Mesendoderm (in vitro differentiated cells): ENCODE data around the gene ITGB1BP1.

Experiments used
- DNase-seq: peaks from one replicate; pipeline ENCODE4 v3.0.0; 2013
- H2AK5ac ChIP-seq: 2 replicates; pipeline ENCODE4 v1.6.1; 2013; ENCODE audit warnings: low read length, inconsistent platforms
- H2BK120ac ChIP-seq: 2 replicates; pipeline ENCODE4 v1.6.1; 2013; ENCODE audit warnings: low read depth, mild to moderate bottlenecking, low read length, moderate library complexity, mixed read lengths
- H2BK15ac ChIP-seq: replicated peaks from 2 replicates; pipeline ENCODE4 v1.6.1; 2013; ENCODE audit warnings: low read depth, mild to moderate bottlenecking, moderate library complexity
- H2BK5ac ChIP-seq: 2 replicates; pipeline ENCODE4 v1.6.1; 2013; ENCODE audit warnings: low read length, inconsistent platforms
- H3K18ac ChIP-seq: 2 replicates; pipeline ENCODE4 v1.6.1; 2013; ENCODE audit warnings: mild to moderate bottlenecking, low read length, mixed read lengths
- H3K23ac ChIP-seq: one replicate; pipeline ENCODE4 v1.6.1; 2013; ENCODE audit warnings: low read length
- H3K27ac ChIP-seq: 2 replicates; pipeline ENCODE4 v1.5.1; 2013; ENCODE audit warnings: low read depth, mild to moderate bottlenecking, inconsistent platforms, low read length, moderate library complexity
- H3K27me3 ChIP-seq: 2 replicates; pipeline ENCODE4 v1.6.1; 2013; ENCODE audit warnings: low read length, control low read depth, mild to moderate bottlenecking, inconsistent platforms; ENCODE audit not compliant: insufficient read depth, poor library complexity
- H3K36me3 ChIP-seq: 2 replicates; pipeline ENCODE4 v1.6.1; 2013; ENCODE audit warnings: low read length, inconsistent platforms; ENCODE audit not compliant: control insufficient read depth, insufficient read depth
- H3K4ac ChIP-seq: one replicate; pipeline ENCODE4 v1.6.1; 2013; ENCODE audit warnings: low read depth, mild to moderate bottlenecking, low read length, moderate library complexity
- H3K4me1 ChIP-seq: 2 replicates; pipeline ENCODE4 v1.6.1; 2013; ENCODE audit warnings: low read depth, low read length, inconsistent platforms; ENCODE audit not compliant: control insufficient read depth
- H3K4me2 ChIP-seq: 2 replicates; pipeline ENCODE4 v1.6.1; 2013; ENCODE audit warnings: low read length
- H3K4me3 ChIP-seq: 2 replicates; pipeline ENCODE4 v1.5.1; 2013; ENCODE audit warnings: mild to moderate bottlenecking, low read length
- H3K56ac ChIP-seq: one replicate; pipeline ENCODE4 v1.6.1; 2013; ENCODE audit warnings: low read length
- H3K79me1 ChIP-seq: 2 replicates; pipeline ENCODE4 v1.6.1; 2013; ENCODE audit warnings: low read length, inconsistent platforms
- H3K79me2 ChIP-seq: 2 replicates; pipeline ENCODE4 v1.6.1; 2013; ENCODE audit warnings: mild to moderate bottlenecking, low read length; ENCODE audit not compliant: control insufficient read depth, insufficient read depth
- H3K9ac ChIP-seq: 2 replicates; pipeline ENCODE4 v1.6.1; 2013; ENCODE audit warnings: low read length, inconsistent platforms
- H4K5ac ChIP-seq: one replicate; pipeline ENCODE4 v1.6.1; 2013; ENCODE audit warnings: low read length
- H4K8ac ChIP-seq: one replicate; pipeline ENCODE4 v1.6.1; 2013; ENCODE audit warnings: low read depth, mild to moderate bottlenecking, control low read depth, low read length, moderate library complexity
- WGBS: extraction: QIAGEN DNeasy Blood & Tissue Kit; methylation state at CpG from one replicate; pipeline ENCODE4 v1.1.7; 2013; ENCODE audit warnings: low lambda C conversion rate, missing lambda C conversion rate; ENCODE audit not compliant: insufficient coverage; ENCODE audit errors: extremely low coverage; 5-methylcytosine and 5-hydroxymethylcytosine counted together

Gene ITGB1BP1

GRCh38 chr2:9407363-9407811 is 15.9 kb downstream of the ITGB1BP1 start:
- H3K27ac ChIP-seq = no peak overlapping the region

GRCh38 chr2:9406529-9407362 is 16.6 kb downstream of the ITGB1BP1 start:
- Histone ChIP-seq H3K79me1 (no peaks in the 10 kb centered on the region), H3K4ac (no peak overlapping the region), H3K4me3 (no peak overlapping the region), H3K4me2 (no peak overlapping the region), H2BK5ac (no peak overlapping the region), H4K5ac (no peak overlapping the region), H3K18ac (no peak overlapping the region), H3K4me1 (no peaks in the 10 kb centered on the region), H3K9ac (no peak overlapping the region), H2BK15ac (no peak overlapping the region), H2AK5ac (no peak overlapping the region), H3K23ac (no peak overlapping the region), H2BK120ac (no peak overlapping the region), H3K79me2 (no peaks in the 10 kb centered on the region), H4K8ac (no peak overlapping the region), H3K36me3 (no peaks in the 10 kb centered on the region), H3K56ac (no peak overlapping the region), H3K27ac (no peak overlapping the region), H3K27me3 (no peaks in the 10 kb centered on the region)
- no CpG with 5 or more reads among the region's 13 CpGs for WGBS
- DNase-seq = no peak

More at GRCh38 chr2:9407363-9407811, 15.9 kb downstream of the ITGB1BP1 start:
- Histone ChIP-seq H3K18ac (no peak overlapping the region), H3K4ac (no peak overlapping the region), H3K36me3 (no peaks in the 10 kb centered on the region), H3K9ac (no peak overlapping the region), H3K4me2 (no peak overlapping the region), H2BK5ac (no peak overlapping the region), H3K23ac (no peak overlapping the region), H4K8ac (no peak overlapping the region), H4K5ac (no peak overlapping the region), H3K79me1 (no peaks in the 10 kb centered on the region), H3K4me1 (no peaks in the 10 kb centered on the region), H2AK5ac (no peak overlapping the region), H3K56ac (no peak overlapping the region), H3K4me3 (no peak overlapping the region), H2BK120ac (no peak overlapping the region), H3K27me3 (no peaks in the 10 kb centered on the region), H2BK15ac (no peak overlapping the region), H3K79me2 (no peaks in the 10 kb centered on the region)
- no CpG with 5 or more reads among the region's 8 CpGs for WGBS
- no peak for DNase-seq

GRCh38 chr2:9405636-9406035 is 17.7 kb downstream of the ITGB1BP1 start:
- H3K4ac ChIP-seq = no peak overlapping the region
- no peaks in the 10 kb centered on the region for H3K27me3 ChIP-seq
- H2BK15ac ChIP-seq = no peak overlapping the region
- no peak overlapping the region for H2BK120ac ChIP-seq
- DNase-seq = no peak
- no peak overlapping the region for H3K23ac ChIP-seq
- no peak overlapping the region for H3K18ac ChIP-seq
- H2BK5ac ChIP-seq = no peak overlapping the region
- H4K8ac ChIP-seq = no peak overlapping the region
- H3K27ac ChIP-seq = no peak overlapping the region
- no peaks in the 10 kb centered on the region for H3K79me2 ChIP-seq
- H3K4me2 ChIP-seq = no peak overlapping the region
- no peaks in the 10 kb centered on the region for H3K79me1 ChIP-seq
- H3K4me3 ChIP-seq = no peak overlapping the region
- H3K9ac ChIP-seq = no peak overlapping the region
- no peaks in the 10 kb centered on the region for H3K36me3 ChIP-seq
- no peak overlapping the region for H4K5ac ChIP-seq
- no peak overlapping the region for H3K56ac ChIP-seq
- no CpG with 5 or more reads among the region's 2 CpGs for WGBS
- H2AK5ac ChIP-seq = no peak overlapping the region
- H3K4me1 ChIP-seq = no peaks in the 10 kb centered on the region

GRCh38 chr2:9404451-9404850 is 18.9 kb downstream of the ITGB1BP1 start:
- Histone ChIP-seq H3K9ac (no peak overlapping the region), H3K27ac (no peak overlapping the region), H3K4me3 (no peak overlapping the region), H3K27me3 (no peaks in the 10 kb centered on the region), H2BK120ac (no peak overlapping the region), H3K56ac (no peak overlapping the region), H3K79me2 (no peaks in the 10 kb centered on the region), H2BK15ac (no peak overlapping the region), H3K79me1 (no peaks in the 10 kb centered on the region), H3K4me1 (no peaks in the 10 kb centered on the region), H3K36me3 (no peaks in the 10 kb centered on the region), H2BK5ac (no peak overlapping the region), H3K18ac (no peak overlapping the region), H3K23ac (no peak overlapping the region), H3K4ac (no peak overlapping the region), H4K8ac (no peak overlapping the region), H4K5ac (no peak overlapping the region), H3K4me2 (no peak overlapping the region), H2AK5ac (no peak overlapping the region)
- no CpG with 5 or more reads among the region's 4 CpGs for WGBS
- DNase-seq = no peak

GRCh38 chr2:9403924-9404323 is 19.4 kb downstream of the ITGB1BP1 start:
- Histone ChIP-seq H3K4me3 (no peak overlapping the region), H2BK120ac (no peak overlapping the region), H3K79me2 (no peaks in the 10 kb centered on the region), H3K4me2 (no peak overlapping the region), H3K36me3 (no peaks in the 10 kb centered on the region), H3K4ac (no peak overlapping the region), H3K56ac (no peak overlapping the region), H3K27me3 (no peaks in the 10 kb centered on the region), H4K5ac (no peak overlapping the region), H3K9ac (no peak overlapping the region), H3K27ac (no peak overlapping the region), H3K18ac (no peak overlapping the region), H3K79me1 (no peaks in the 10 kb centered on the region), H4K8ac (no peak overlapping the region), H2BK5ac (no peak overlapping the region), H3K4me1 (no peaks in the 10 kb centered on the region), H2AK5ac (no peak overlapping the region), H2BK15ac (no peak overlapping the region), H3K23ac (no peak overlapping the region)
- no peak for DNase-seq
- WGBS = no CpG with 5 or more reads among the region's 2 CpGs
